Mononuclear cell (primary cell): Measurements from ENCODE around the gene UQCRC2. TPM values are rescaled to one million over a fixed set of nuclear protein-coding genes. Genes with fewer than 3 reads are reported as not detected.
A peak's percentile ranks its signal among the peaks of the same experiment; 100 is the strongest.
"Not testable (repeated sequence)": the region's sequence is repeated elsewhere in the genome, so short reads cannot be mapped to it uniquely, and the experiment has no call there.

Experiments
- H3K27me3 ChIP-seq: 2 replicates; pipeline ENCODE4 v1.6.0; 2011; ENCODE audit warnings: low read length, control low read depth; ENCODE audit not compliant: insufficient read depth
- H3K4me1 ChIP-seq: 2 replicates; pipeline ENCODE4 v1.5.1; 2011; ENCODE audit warnings: mild to moderate bottlenecking, low read length, control low read depth; ENCODE audit not compliant: insufficient read depth
- H3K4me3 ChIP-seq: 2 replicates; pipeline ENCODE4 v1.5.1; 2011; ENCODE audit warnings: mild to moderate bottlenecking, low read length, moderate library complexity
- H3K9me3 ChIP-seq: 2 replicates; pipeline ENCODE4 v1.5.1; 2011; ENCODE audit warnings: low read depth, mild to moderate bottlenecking, control low read depth, low read length
- total RNA-seq: library from RNA; depleted of rRNA; stranded (reverse); fragments of >200 nt; gene quantifications from one replicate; pipeline ENCODE4 v1.2.3, GENCODE V29; 2012

The UQCRC2 gene
- 202 TPM for total RNA-seq

DNA sequence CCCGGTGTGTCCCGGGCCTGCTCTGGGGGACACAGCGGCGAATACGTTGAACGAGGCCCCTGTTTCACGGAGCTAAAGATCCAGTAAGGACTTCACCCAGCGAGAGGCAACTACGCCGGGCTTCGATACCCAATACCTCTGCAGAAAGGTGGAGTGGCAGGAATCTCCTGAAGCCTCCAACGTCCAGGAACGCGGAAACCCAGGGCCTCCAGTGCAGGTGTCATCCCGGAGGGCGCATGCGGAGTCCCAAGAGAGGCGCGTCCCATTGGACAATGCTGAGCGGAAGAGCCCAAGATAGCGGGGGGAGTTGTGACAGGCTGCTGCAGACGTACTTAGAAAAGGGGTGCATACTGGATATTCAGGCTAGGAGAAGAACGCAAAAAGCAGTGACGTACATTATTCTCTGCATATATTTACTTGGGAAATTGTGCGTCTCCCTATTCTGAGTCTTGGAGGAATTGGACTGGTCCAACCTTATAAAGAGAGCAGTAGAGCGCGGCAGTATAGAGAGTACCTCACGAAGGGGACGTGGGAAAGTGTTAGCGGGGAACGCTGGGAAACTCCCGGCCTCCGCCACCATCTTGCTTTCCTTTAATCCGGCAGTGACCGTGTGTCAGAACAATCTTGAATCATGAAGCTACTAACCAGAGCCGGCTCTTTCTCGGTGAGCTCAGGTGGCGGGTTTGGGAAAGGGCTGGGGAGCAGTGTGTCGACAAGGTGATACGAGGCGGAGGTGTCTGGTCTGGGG is at the start of gene UQCRC2:
UQCRC2 (plus strand) TSS at position 569 of the 748 bp plus-strand sequence; CDS start at position 632, 63 bp downstream.
- H3K4me1 ChIP-seq = peaks cover 34% of the 10 kb centered on the region
- no peaks in the 10 kb centered on the region for H3K27me3 ChIP-seq
- H3K4me3 ChIP-seq = peak within 1 kb of the TSS; percentile 81
- no peaks in the 10 kb centered on the region for H3K9me3 ChIP-seq

DNA sequence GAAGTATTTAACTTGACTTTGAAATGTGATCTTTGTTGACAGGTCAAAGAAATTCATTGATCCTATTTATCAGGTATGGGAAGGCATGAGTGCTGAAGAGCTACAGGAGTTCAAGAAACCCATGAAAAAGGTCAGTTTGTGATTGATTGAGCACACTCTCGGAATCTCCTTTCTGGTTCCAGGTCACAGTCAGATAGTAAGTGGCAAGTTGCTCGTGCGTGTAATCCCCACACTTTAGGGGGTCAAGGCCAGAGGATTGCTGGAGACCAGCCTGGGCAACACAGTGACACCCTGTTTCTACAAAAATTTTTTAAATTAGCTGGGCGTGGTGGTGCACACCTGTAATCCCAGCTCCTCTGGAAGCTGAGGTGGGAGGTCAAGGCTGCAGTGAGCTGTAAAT is 20.5 kb upstream of the UQCRC2 start:
- H3K4me1 ChIP-seq, H3K4me3 ChIP-seq, H3K9me3 ChIP-seq, H3K27me3 ChIP-seq: not testable (repeated sequence)

GRCh38 chr16:21933316-21933715 is 19.8 kb upstream of the UQCRC2 start:
- not testable (repeated sequence) for H3K4me1 ChIP-seq, H3K9me3 ChIP-seq, H3K4me3 ChIP-seq, H3K27me3 ChIP-seq

DNA sequence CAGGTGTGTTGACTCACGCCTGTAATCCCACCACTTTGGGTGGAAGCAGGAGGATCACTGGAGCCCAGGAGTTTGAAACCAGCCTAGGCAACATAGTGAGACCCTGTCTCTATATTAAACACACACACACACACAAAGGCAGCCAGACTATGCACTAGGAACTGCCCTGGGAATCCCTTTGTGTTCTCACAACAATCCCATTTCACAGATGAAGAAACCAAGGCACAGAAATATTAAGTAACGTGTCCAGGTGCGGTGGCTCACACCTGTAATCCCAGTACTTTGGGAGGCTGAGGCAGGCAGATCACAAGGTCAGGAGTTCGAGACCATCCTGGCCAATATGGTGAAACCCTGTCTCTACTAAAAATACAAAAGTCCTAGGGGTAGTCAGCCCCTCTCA is 19.4 kb upstream of the UQCRC2 start:
- H3K4me1 ChIP-seq, H3K4me3 ChIP-seq, H3K9me3 ChIP-seq, H3K27me3 ChIP-seq: not testable (repeated sequence)

DNA sequence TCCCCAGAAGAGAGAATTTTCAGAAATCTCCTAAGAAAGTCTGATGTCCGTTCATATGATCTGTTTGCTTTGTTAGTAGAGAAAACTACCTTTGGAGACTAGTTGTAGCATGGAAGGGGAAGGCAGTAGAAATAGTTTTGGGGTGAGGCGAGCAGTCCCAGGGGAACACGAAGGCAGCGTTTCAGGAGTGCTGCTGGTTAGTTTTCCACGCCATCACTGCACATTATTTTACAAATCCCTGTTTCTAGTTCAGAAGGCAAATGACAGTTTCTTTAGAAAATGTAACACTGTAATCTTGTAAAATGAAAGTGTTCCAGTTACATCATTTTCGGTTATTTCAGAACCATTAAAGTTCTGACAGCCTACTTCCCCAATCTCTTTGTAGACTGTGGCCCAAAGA is 16.9 kb upstream of the UQCRC2 start:
- not testable (repeated sequence) for H3K27me3 ChIP-seq, H3K4me3 ChIP-seq, H3K9me3 ChIP-seq, H3K4me1 ChIP-seq

GRCh38 chr16:21937336-21937829 is 15.8 kb upstream of the UQCRC2 start:
- H3K4me3 ChIP-seq = no peak overlapping the region
- no peaks in the 10 kb centered on the region for H3K9me3 ChIP-seq
- no peaks in the 10 kb centered on the region for H3K27me3 ChIP-seq
- H3K4me1 ChIP-seq = no peaks in the 10 kb centered on the region

GRCh38 chr16:21940570-21940969 is 12.6 kb upstream of the UQCRC2 start:
- no peak overlapping the region for H3K4me3 ChIP-seq
- no peaks in the 10 kb centered on the region for H3K9me3 ChIP-seq
- H3K27me3 ChIP-seq = no peaks in the 10 kb centered on the region
- no peaks in the 10 kb centered on the region for H3K4me1 ChIP-seq

GRCh38 chr16:21943571-21943970 is 9.6 kb upstream of the UQCRC2 start:
- Histone ChIP-seq H3K4me1 (no peaks in the 10 kb centered on the region), H3K27me3 (no peaks in the 10 kb centered on the region), H3K9me3 (no peaks in the 10 kb centered on the region), H3K4me3 (no peak overlapping the region)

GRCh38 chr16:21946889-21947635 is 6.1 kb upstream of the UQCRC2 start:
- no peaks in the 10 kb centered on the region for H3K27me3 ChIP-seq

DNA sequence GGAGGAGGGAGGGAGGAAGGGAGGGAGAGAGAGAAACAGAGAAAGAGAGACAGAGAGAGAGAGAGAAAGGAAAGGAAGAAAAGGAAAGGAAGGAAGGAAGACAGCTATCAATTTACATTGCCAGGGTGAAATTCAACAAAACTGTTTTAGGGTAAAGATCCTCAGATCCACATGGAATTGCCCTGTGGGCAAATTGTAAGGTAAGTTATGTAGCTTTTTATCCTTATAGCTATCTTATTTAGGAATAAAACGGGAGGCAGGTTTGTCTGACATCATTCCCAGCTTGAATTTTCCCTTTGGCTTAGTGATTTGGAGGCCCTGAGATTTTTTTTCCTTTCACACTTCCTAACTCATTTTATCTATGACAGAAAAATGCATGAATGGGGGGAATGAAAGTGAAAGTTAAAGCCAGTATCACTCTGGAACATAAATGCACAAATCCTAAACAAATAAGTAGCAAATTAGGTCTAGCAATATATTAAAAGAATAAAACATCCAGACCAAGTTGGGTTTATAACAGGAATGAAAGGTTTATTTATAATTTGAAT is 3.4 kb upstream of the UQCRC2 start:
- H3K9me3 ChIP-seq = no peaks in the 10 kb centered on the region
- H3K4me3 ChIP-seq = no peak overlapping the region
- peaks cover 33% of the 10 kb centered on the region for H3K4me1 ChIP-seq
- H3K27me3 ChIP-seq = no peaks in the 10 kb centered on the region

More at GRCh38 chr16:21946889-21947635, 6.1 kb upstream of the UQCRC2 start:
- Histone ChIP-seq H3K4me1 (peaks cover 18% of the 10 kb centered on the region), H3K4me3 (no peak overlapping the region), H3K9me3 (no peaks in the 10 kb centered on the region)

DNA sequence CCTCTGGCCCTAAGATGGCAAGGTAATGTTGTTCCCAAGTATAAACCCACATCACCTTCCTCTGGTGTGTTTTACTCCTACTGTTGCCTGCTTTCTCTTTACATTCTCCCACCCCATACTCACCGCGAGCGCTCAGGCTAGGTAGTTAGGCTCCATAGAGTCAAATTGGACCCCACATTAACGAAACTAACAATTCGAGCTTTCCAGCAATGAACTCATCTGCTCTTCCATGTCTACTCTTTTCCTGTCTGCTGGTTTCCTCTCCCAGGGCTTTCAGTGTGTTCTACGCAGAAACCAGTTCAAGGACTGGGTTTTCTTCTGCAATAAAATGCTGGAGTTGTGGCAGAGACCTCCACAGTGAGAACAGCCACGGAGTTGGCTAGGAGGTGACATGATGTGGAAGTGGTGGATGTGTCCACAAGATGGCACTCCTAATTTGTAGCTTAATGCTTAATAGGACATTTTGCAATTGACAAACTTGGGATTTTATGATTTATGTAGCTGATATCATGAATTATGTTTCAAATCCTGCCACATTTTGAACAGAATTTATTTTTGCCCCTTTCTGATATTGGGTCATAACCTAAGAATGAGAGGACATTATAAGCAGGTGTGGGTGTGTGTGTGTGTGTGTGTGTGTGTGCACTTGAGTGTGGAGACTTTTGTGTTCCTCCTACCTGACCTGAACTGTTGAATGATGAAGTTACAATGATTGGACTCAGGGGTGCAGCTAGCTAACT is 2.2 kb upstream of the UQCRC2 start:
- no peaks in the 10 kb centered on the region for H3K9me3 ChIP-seq
- no peaks in the 10 kb centered on the region for H3K27me3 ChIP-seq
- peaks cover 34% of the 10 kb centered on the region for H3K4me1 ChIP-seq
- H3K4me3 ChIP-seq = no peak overlapping the region

DNA sequence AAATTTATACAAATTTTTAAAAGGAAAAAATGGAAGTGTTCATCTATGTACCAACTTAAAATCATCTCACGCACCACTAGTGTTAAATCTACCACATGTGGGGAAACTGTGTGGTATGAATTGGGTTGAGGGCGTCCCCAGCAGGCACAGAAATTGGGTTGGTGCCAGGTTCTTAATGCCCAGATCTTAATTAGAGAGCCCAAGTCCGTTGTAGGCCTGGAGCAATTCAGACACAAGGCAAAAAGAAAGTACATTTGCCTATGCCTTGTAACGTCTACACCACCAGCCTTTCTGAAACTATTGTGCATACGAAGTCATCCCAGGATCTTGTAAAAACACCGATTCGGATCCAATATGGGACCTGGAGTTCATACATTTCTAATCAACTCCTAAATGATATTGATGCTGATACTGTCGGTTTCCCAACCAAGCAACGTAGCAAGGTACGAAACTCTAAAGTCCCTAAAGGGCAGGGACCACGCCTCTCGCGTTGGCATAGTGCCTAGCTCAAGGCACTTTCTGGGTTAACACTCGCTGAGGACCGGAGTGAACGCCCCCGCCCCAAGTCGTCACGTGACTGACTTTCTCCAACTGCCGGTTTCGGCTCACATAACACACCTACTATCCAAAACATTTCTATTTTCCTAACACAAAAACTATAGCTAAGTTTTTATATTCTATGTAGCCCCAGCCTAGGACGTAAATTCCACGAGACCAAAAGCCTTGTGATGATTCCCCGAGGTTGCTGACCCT is 945 bp upstream of the UQCRC2 start:
- Histone ChIP-seq H3K4me3 (peak overlapping the region; percentile 81), H3K9me3 (no peaks in the 10 kb centered on the region), H3K27me3 (no peaks in the 10 kb centered on the region), H3K4me1 (peaks cover 34% of the 10 kb centered on the region)

GRCh38 chr16:21953541-21953902 is 361 bp downstream of the UQCRC2 start:
- Histone ChIP-seq H3K4me1 (peaks cover 34% of the 10 kb centered on the region), H3K27me3 (no peaks in the 10 kb centered on the region), H3K9me3 (no peaks in the 10 kb centered on the region), H3K4me3 (peak overlapping the region; percentile 81)

GRCh38 chr16:21957714-21958346 is 4.7 kb downstream of the UQCRC2 start:
- H3K9me3 ChIP-seq = no peaks in the 10 kb centered on the region
- no peak overlapping the region for H3K4me3 ChIP-seq
- peaks cover 14% of the 10 kb centered on the region for H3K4me1 ChIP-seq
- H3K27me3 ChIP-seq = no peaks in the 10 kb centered on the region
